ENCODE results near the gene PRSS36.
A peak's percentile ranks its signal among the peaks of the same experiment; 100 is the strongest.

- TF ChIP-seq CTCF (IDR thresholded peaks at IDR 0.05 in 4 of 5, conservative IDR thresholded peaks at IDR 0.05 in 1 of 5) (no peak), POLR2A (IDR thresholded peaks at IDR 0.05) (peak; percentile 71 to 81)
Measured at GRCh38 chr16:31108035-31108793, 41.7 kb downstream of the PRSS36 start, which contains the start of gene BCKDK.

Data from gastrocnemius medialis (tissue), 4 donors.